ENCODE data around the gene ZNRF3. TPM values are rescaled to one million over a fixed set of nuclear protein-coding genes. Genes with fewer than 3 reads are reported as not detected.

ZNRF3 gene
- total RNA-seq, result 10.3 and 21.9 TPM in 2 replicates

DNA sequence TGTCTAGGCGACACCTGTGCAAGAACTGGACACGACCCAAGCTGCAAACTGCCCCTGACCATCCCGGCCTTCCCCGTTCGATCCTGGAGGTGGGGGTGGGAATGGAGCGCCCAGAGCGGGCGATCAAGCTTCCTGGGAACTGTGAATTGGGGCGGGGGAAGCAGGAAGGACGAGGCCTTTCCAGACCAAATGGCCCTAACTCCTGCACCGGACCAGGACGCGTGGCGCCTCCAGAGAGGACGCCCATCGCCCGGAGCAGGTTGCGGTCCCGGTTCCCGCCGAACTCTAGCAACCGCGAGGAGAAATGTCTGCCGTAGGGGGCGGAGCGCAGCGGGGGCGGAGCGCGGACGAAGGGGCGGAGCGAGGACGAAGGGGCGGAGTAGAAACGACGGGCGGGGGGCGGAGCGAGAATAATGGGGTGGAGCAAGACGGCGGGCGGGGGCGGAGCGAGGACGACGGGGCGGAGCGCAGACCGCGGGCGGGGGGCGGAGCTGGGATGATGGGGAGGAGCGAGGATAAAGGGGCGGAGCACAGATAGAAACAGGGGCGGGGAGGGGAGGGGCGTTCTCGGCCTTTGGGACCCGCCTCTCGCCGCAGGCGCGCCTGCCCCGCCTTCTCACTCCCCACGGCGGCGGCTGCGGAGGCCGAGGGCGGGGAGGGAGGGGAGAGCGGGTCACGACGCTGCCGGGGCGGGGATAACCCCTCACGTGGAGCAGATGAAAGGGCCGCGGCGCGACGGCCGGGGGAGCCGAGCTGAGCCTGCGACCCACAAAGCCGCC is at the start of gene ZNRF3:
Gene ZNRF3, plus strand, starts transcription at position 695 of the 779 bp plus-strand sequence. CDS start 195 bp downstream, outside the sequence.

DNA sequence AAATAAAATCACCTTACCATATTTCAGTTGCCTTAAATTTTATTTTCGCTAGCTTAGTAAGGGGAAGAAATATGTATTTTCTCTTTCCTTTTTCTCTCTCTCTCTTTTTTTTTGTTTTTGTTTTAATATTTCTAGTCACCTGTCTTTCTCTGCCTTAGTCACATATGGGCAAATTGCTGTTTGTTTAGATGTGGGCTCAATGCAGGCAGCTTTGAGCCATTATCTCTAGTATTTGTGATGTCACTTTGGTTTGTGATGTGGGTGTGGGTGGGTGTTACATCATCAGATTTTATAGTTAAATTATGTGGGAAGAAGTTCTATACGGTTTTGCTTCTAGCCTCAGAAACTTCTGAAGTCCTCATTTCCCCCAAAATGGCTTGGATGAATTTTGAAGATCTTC is 178.4 kb downstream of the ZNRF3 start, which contains the start of gene C22orf31:
Gene C22orf31, minus strand, starts transcription at position 59 of the 400 bp plus-strand sequence. Its CDS starts 39 bp downstream, at position 20.

DNA sequence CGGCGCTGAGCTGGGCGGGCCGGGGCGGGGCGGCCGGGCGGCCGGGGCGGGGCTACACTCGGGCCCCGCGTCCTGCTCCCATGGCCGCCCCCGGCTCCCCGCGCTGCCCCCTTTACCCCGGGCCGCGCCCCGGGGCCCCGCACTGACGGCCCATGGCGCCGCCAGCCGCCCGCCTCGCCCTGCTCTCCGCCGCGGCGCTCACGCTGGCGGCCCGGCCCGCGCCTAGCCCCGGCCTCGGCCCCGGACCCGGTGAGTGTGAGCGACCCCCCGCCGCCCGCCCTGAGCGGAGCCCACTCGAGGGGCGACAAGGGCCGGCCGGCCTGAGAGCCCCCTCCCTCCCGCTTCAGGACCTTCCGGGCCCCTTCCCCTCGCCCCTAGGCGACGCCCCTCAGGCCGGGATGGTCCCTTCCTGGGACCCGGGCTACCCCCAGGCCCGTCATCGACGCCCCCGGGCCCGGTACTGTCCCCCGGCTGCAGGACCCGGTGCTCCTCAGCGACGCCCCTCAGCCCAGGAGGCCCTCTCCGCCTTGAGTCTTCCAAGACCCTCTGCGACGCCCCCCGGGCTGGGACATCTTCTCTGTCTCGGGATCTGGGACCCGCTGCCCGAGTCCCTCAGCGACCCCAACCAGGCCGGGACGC is 189.7 kb downstream of the ZNRF3 start, which contains the start of gene KREMEN1:
Gene KREMEN1, plus strand, starts transcription at position 57 of the 639 bp plus-strand sequence. Its CDS starts 96 bp downstream, at position 153.

Other genes starting within 250 kb of the ZNRF3 start
- gene TTC28, start 203.7 kb upstream of the ZNRF3 start, total RNA-seq, result 13.9 and 28.9 TPM in 2 replicates
- 10.9 and 13.7 TPM in 2 replicates for gene CHEK2, start 141.8 kb upstream of the ZNRF3 start, total RNA-seq
- 17.8 and 18.0 TPM in 2 replicates for gene HSCB, start 141.5 kb upstream of the ZNRF3 start, total RNA-seq
- gene CCDC117, start 110.9 kb upstream of the ZNRF3 start, total RNA-seq, result 10.3 and 11.3 TPM in 2 replicates
- gene XBP1, start 83.0 kb upstream of the ZNRF3 start, total RNA-seq, result 120 and 181 TPM in 2 replicates
- gene C22orf31, start 178.3 kb downstream of the ZNRF3 start, total RNA-seq, result not detected in 2 replicates
- 5.7 and 8.1 TPM in 2 replicates for gene KREMEN1, start 189.5 kb downstream of the ZNRF3 start, total RNA-seq